ACHN (cell line): ENCODE measurements around the gene BBX.

Source experiments
- DNase-seq: peaks from one replicate; pipeline ENCODE4 v3.0.0-alpha.2; 2015
- in situ Hi-C: cut with HindIII; loops from 2 replicates; pipeline ENCODE4 v1.10.0; 2017; ENCODE audit warnings: low sequenced_read_pairs, low pct_ligation_motif_present, low pct_unique_long_range_greater_than_20kb

BBX gene

GRCh38 chr3:107798381-107798780 is 275.6 kb downstream of the BBX start:
- DNase-seq, result no peak
- in situ Hi-C loops, result no loop called here

- in situ Hi-C loops, result no loop called here
Measured at GRCh38 chr3:107800710-107801109, 277.9 kb downstream of the BBX start.

GRCh38 chr3:107803170-107803569 is 280.4 kb downstream of the BBX start:
- in situ Hi-C loops, result no loop called here
- DNase-seq, result no peak

More at GRCh38 chr3:107800710-107801109, 277.9 kb downstream of the BBX start:
- no peak for DNase-seq

GRCh38 chr3:107806021-107806420 is 283.3 kb downstream of the BBX start:
- in situ Hi-C loops, result no loop called here
- no peak for DNase-seq

- in situ Hi-C loops, result no loop called here
- DNase-seq, result no peak
Measured at GRCh38 chr3:107806536-107806935, 283.8 kb downstream of the BBX start.

GRCh38 chr3:107810171-107811071 is 287.7 kb downstream of the BBX start:
- DNase-seq, result peak; percentile 45
- in situ Hi-C loops, result no loop called here

- in situ Hi-C loops, result no loop called here
- DNase-seq, result peak; percentile 15
Measured at GRCh38 chr3:107813026-107813425, 290.3 kb downstream of the BBX start.

GRCh38 chr3:107816107-107816506 is 293.3 kb downstream of the BBX start:
- peak; percentile 53 for DNase-seq
- in situ Hi-C loops, result no loop called here

- in situ Hi-C loops, result no loop called here
- peak; percentile 51 for DNase-seq
Measured at GRCh38 chr3:107817076-107817475, 294.3 kb downstream of the BBX start.

GRCh38 chr3:107818025-107818424 is 295.3 kb downstream of the BBX start:
- in situ Hi-C loops, result no loop called here
- no peak for DNase-seq

GRCh38 chr3:107819656-107820055 is 296.9 kb downstream of the BBX start:
- DNase-seq, result no peak
- in situ Hi-C loops, result no loop called here

GRCh38 chr3:107822308-107822707 is 299.5 kb downstream of the BBX start:
- in situ Hi-C loops, result no loop called here

GRCh38 chr3:107824822-107825371 is 302.1 kb downstream of the BBX start:
- in situ Hi-C loops, result no loop called here
- no peak for DNase-seq

More at GRCh38 chr3:107822308-107822707, 299.5 kb downstream of the BBX start:
- no peak for DNase-seq

GRCh38 chr3:107825556-107825955 is 302.8 kb downstream of the BBX start:
- DNase-seq, result no peak

GRCh38 chr3:107826727-107827126 is 304.0 kb downstream of the BBX start:
- in situ Hi-C loops, result no loop called here
- no peak for DNase-seq

More at GRCh38 chr3:107825556-107825955, 302.8 kb downstream of the BBX start:
- in situ Hi-C loops, result no loop called here

GRCh38 chr3:107829185-107829584 is 306.4 kb downstream of the BBX start:
- in situ Hi-C loops, result no loop called here
- no peak for DNase-seq

GRCh38 chr3:107831590-107831989 is 308.8 kb downstream of the BBX start:
- no peak for DNase-seq
- in situ Hi-C loops, result no loop called here

- in situ Hi-C loops, result no loop called here
- no peak for DNase-seq
Measured at GRCh38 chr3:107833043-107833442, 310.3 kb downstream of the BBX start.

GRCh38 chr3:107833722-107834416 is 311.1 kb downstream of the BBX start:
- DNase-seq, result no peak
- in situ Hi-C loops, result no loop called here
